ENCODE measurements around the gene NNT. TPM values are rescaled to one million over a fixed set of nuclear protein-coding genes. Genes with fewer than 3 reads are reported as not detected.

Gene NNT
- polyA plus RNA-seq, 3 donors, result 17.1 to 47.2 (median 41.2) TPM

- no peaks in the 10 kb centered on the region for H3K27me3 Mint-ChIP-seq (ENCODE audit: low read depth in 3 of 3)
- H3K27ac ChIP-seq (ENCODE audit: low read depth in 1 of 2, low read length in 2 of 2), result peak overlapping the region in 1 of 2 donors; percentile 23
- 21% methylated on average over 2 of the region's 2 CpGs for WGBS (ENCODE audit: insufficient coverage)
- no peak overlapping the region for H2AFZ ChIP-seq (ENCODE audit: insufficient read depth, low read depth, low read length, poor library complexity, severe bottlenecking)
- H3K4me1 ChIP-seq (ENCODE audit: control insufficient read depth in 1 of 2, insufficient read depth in 2 of 2, low read length in 2 of 2), result peaks cover 7 to 12% of the 10 kb centered on the region in 2 donors
- intact Hi-C loops (cut with micrococcal nuclease), result no loop called here
- peaks cover 7% of the 10 kb centered on the region for H3K79me2 ChIP-seq (ENCODE audit: insufficient read depth, low read length)
- H3K36me3 Mint-ChIP-seq, result peaks cover 51 to 56% of the 10 kb centered on the region in 2 donors
- no peak for TF ChIP-seq CTCF (IDR thresholded peaks at IDR 0.05)
- no peaks in the 10 kb centered on the region for H3K9me3 ChIP-seq (replicated peaks in 1 of 2; ENCODE audit: control insufficient read depth in 1 of 2, insufficient read depth in 1 of 2, low read length in 2 of 2)
- no peaks in the 10 kb centered on the region for H3K9me3 Mint-ChIP-seq
- H3K27ac Mint-ChIP-seq, result peak overlapping the region in 1 of 7 donors; percentile 19
- no peaks in the 10 kb centered on the region for H3K27me3 ChIP-seq (ENCODE audit: control insufficient read depth in 2 of 2, insufficient read depth in 2 of 2, low read length in 2 of 2)
- no peaks in the 10 kb centered on the region for H4K20me1 ChIP-seq (ENCODE audit: insufficient read depth, low read length)
- H3K4me2 ChIP-seq (replicated peaks; ENCODE audit: extremely low read depth, low read length, poor library complexity, severe bottlenecking), result no peak overlapping the region
- H3K4me1 Mint-ChIP-seq, result peaks cover 23% of the 10 kb centered on the region
- no peak overlapping the region for H3K9ac ChIP-seq (ENCODE audit: insufficient read depth, low read length, poor library complexity, severe bottlenecking)
- no peak for DNase-seq
- no peak overlapping the region for H3K4me3 ChIP-seq (replicated peaks in 1 of 3; ENCODE audit: low read depth in 2 of 3, low read length in 3 of 3)
- H3K4me3 Mint-ChIP-seq, result no peak overlapping the region
- peaks cover 50 to 79% of the 10 kb centered on the region in 2 donors for H3K36me3 ChIP-seq (replicated peaks in 1 of 2; ENCODE audit: control insufficient read depth in 1 of 2, insufficient read depth in 2 of 2, low read length in 2 of 2)
Measured at GRCh38 chr5:43634621-43635020, 31.6 kb downstream of the NNT start.

GRCh38 chr5:43635374-43635773, 32.4 kb downstream of the NNT start:
- Histone ChIP-seq H3K79me2 (ENCODE audit: insufficient read depth, low read length) (peaks cover 7% of the 10 kb centered on the region), H3K36me3 (replicated peaks in 1 of 2; ENCODE audit: control insufficient read depth in 1 of 2, insufficient read depth in 2 of 2, low read length in 2 of 2) (peaks cover 48 to 79% of the 10 kb centered on the region in 2 donors), H2AFZ (ENCODE audit: insufficient read depth, low read depth, low read length, poor library complexity, severe bottlenecking) (no peak overlapping the region), H3K9ac (ENCODE audit: insufficient read depth, low read length, poor library complexity, severe bottlenecking) (no peak overlapping the region), H3K27me3 (ENCODE audit: control insufficient read depth in 2 of 2, insufficient read depth in 2 of 2, low read length in 2 of 2) (no peaks in the 10 kb centered on the region), H3K4me1 (ENCODE audit: control insufficient read depth in 1 of 2, insufficient read depth in 2 of 2, low read length in 2 of 2) (peaks cover 7 to 12% of the 10 kb centered on the region in 2 donors), H4K20me1 (ENCODE audit: insufficient read depth, low read length) (no peaks in the 10 kb centered on the region), H3K27ac (ENCODE audit: low read depth in 1 of 2, low read length in 2 of 2) (peak overlapping the region in 1 of 2 donors; percentile 14), H3K9me3 (replicated peaks in 1 of 2; ENCODE audit: control insufficient read depth in 1 of 2, insufficient read depth in 1 of 2, low read length in 2 of 2) (no peaks in the 10 kb centered on the region), H3K4me2 (replicated peaks; ENCODE audit: extremely low read depth, low read length, poor library complexity, severe bottlenecking) (no peak overlapping the region), H3K4me3 (replicated peaks in 1 of 3; ENCODE audit: low read depth in 2 of 3, low read length in 3 of 3) (no peak overlapping the region)
- Mint-ChIP-seq H3K27ac (peak overlapping the region in 1 of 7 donors; percentile 59), H3K4me3 (no peak overlapping the region), H3K4me1 (peaks cover 23% of the 10 kb centered on the region), H3K9me3 (no peaks in the 10 kb centered on the region), H3K27me3 (ENCODE audit: low read depth in 3 of 3) (no peaks in the 10 kb centered on the region), H3K36me3 (peaks cover 51 to 56% of the 10 kb centered on the region in 2 donors)
- TF ChIP-seq CTCF (IDR thresholded peaks at IDR 0.05), result no peak
- DNase-seq, result no peak
- intact Hi-C loops (cut with micrococcal nuclease), result no loop called here
